Lung (tissue), 12 donors: Measurements from ENCODE around the gene CA5B. TPM values are rescaled to one million over a fixed set of nuclear protein-coding genes. Genes with fewer than 3 reads are reported as not detected.

Experiments
- ATAC-seq: fragments of 200-7000 bp; cut with Tn5 transposase; one replicate; pipeline ENCODE4 v1.9.1; 2020; ENCODE audit warnings: moderate number of reproducible peaks; ENCODE audit not compliant: insufficient read depth, low FRiP score
- DNase-seq, 3 donors: peaks; one replicate each; pipeline ENCODE4 v3.0.0-alpha.2; 2013 to 2017
- H3K27ac ChIP-seq, 2 donors: one replicate each; pipeline ENCODE4 v1.5.1; 2013; ENCODE audit warnings: mild to moderate bottlenecking in 2 of 2, moderate library complexity in 2 of 2, control low read depth in 1 of 2, inconsistent platforms in 1 of 2, low read depth in 1 of 2, low read length in 1 of 2
- H3K27me3 ChIP-seq, 3 donors: one replicate each; pipeline ENCODE4 v1.5.1; 2013; ENCODE audit warnings: low read length in 2 of 3; ENCODE audit not compliant: control insufficient read depth in 3 of 3, insufficient read depth in 3 of 3
- H3K36me3 ChIP-seq, 4 donors: one replicate each; pipeline ENCODE4 v1.5.1; 2013; ENCODE audit warnings: low read length in 4 of 4, mild to moderate bottlenecking in 1 of 4, moderate library complexity in 1 of 4; ENCODE audit not compliant: control insufficient read depth in 4 of 4, insufficient read depth in 4 of 4
- H3K4me1 ChIP-seq, 5 donors: one replicate each; pipeline ENCODE4 v1.5.1; 2013; ENCODE audit warnings: low read length in 5 of 5, mild to moderate bottlenecking in 2 of 5, moderate library complexity in 1 of 5; ENCODE audit not compliant: control insufficient read depth in 5 of 5, insufficient read depth in 5 of 5
- H3K4me3 ChIP-seq: one replicate; pipeline ENCODE4 v1.5.1; 2013; ENCODE audit warnings: mild to moderate bottlenecking, control low read depth, moderate library complexity
- H3K9ac ChIP-seq, 2 donors: one replicate each; pipeline ENCODE4 v1.5.1; 2013; ENCODE audit warnings: low read length in 2 of 2, control low read depth in 1 of 2; ENCODE audit not compliant: insufficient read depth in 1 of 2
- H3K9me3 ChIP-seq, 4 donors: one replicate each; pipeline ENCODE4 v1.5.1; 2013; ENCODE audit warnings: low read length in 3 of 4, mild to moderate bottlenecking in 1 of 4, moderate library complexity in 1 of 4; ENCODE audit not compliant: control insufficient read depth in 4 of 4, insufficient read depth in 3 of 4
- WGBS, 2 donors: extraction: QIAGEN DNeasy Blood & Tissue Kit; methylation state at CpG; one replicate each; pipeline ENCODE4 v1.1.7; 2013; 5-methylcytosine and 5-hydroxymethylcytosine counted together
- polyA plus RNA-seq, 2 donors: library from polyadenylated mRNA; stranded (reverse); fragments of 200-250 nt; gene quantifications; one replicate each; pipeline ENCODE4 v1.2.1, GENCODE V29; 2013
- total RNA-seq, 2 donors: library from RNA; depleted of rRNA in 1 of 2; stranded (reverse); fragments of >200 nt in 1 of 2; gene quantifications; one replicate each; pipeline ENCODE4 v1.2.1, GENCODE V29; 2014 to 2021
- TF ChIP-seq, protein P1 (sequence below): IDR thresholded peaks from 2 replicates; pipeline ENCODE4 v1.5.1; 2012; ENCODE audit warnings: mild to moderate bottlenecking; ENCODE audit errors: control extremely low read depth, extremely low read depth
- donor health status: control.
- donor health status: control.
- donor health status: Bipolar disorder and iron deficiency.
- donor health status: healthy.
- donor health status: DM: yes; HTN: yes; CAD: no.

The CA5B gene
- total and polyA plus RNA-seq, 4 donors, result 2.1 to 22.3 (median 9.9) TPM

DNA sequence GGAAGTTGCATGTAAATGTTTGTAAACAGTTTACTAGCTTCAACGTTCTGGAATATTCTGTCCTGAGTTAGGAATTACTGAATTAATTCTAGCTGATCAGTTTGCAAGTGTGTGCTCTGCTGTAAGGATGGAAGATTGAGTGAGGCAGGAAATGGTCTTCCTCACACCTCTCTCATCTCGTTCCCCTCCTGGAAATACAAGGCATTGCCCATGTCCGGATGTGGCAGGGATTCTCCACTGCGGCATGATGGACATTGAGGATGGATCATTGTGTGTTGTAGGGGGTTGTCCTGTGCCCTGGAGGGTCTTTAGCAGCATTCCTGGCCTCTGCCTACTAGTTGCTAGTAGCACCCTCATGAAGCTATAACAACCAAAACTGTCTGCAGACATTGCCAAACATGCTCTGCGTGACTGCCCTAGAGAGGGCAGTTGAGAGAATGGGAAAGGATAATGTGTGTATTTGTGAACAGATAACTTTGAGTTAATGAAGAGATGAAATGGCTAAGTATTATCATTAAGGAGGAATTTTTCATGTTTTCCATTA, 12.6 kb downstream of the CA5B start:
- H3K36me3 ChIP-seq, result no peaks in the 10 kb centered on the region
- TF ChIP-seq, protein P1, sequence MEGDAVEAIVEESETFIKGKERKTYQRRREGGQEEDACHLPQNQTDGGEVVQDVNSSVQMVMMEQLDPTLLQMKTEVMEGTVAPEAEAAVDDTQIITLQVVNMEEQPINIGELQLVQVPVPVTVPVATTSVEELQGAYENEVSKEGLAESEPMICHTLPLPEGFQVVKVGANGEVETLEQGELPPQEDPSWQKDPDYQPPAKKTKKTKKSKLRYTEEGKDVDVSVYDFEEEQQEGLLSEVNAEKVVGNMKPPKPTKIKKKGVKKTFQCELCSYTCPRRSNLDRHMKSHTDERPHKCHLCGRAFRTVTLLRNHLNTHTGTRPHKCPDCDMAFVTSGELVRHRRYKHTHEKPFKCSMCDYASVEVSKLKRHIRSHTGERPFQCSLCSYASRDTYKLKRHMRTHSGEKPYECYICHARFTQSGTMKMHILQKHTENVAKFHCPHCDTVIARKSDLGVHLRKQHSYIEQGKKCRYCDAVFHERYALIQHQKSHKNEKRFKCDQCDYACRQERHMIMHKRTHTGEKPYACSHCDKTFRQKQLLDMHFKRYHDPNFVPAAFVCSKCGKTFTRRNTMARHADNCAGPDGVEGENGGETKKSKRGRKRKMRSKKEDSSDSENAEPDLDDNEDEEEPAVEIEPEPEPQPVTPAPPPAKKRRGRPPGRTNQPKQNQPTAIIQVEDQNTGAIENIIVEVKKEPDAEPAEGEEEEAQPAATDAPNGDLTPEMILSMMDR, result no peak
- H3K9me3 ChIP-seq, result no peaks in the 10 kb centered on the region
- H3K27ac ChIP-seq, result peak overlapping the region in 1 of 2 donors; percentile 59
- peaks cover 0 to 30% (median 19%) of the 10 kb centered on the region in 3 donors for H3K27me3 ChIP-seq
- 35 to 57% methylated on average over 5 of the region's 5 CpGs for whole genome bisulfite sequencing, 2 donors
- ATAC-seq (no peak), DNase-seq (no peak)
- no peak overlapping the region for H3K9ac ChIP-seq
- H3K4me3 ChIP-seq, result no peak overlapping the region
- H3K4me1 ChIP-seq, result peaks cover 0 to 9% (median 0%) of the 10 kb centered on the region in 5 donors

DNA sequence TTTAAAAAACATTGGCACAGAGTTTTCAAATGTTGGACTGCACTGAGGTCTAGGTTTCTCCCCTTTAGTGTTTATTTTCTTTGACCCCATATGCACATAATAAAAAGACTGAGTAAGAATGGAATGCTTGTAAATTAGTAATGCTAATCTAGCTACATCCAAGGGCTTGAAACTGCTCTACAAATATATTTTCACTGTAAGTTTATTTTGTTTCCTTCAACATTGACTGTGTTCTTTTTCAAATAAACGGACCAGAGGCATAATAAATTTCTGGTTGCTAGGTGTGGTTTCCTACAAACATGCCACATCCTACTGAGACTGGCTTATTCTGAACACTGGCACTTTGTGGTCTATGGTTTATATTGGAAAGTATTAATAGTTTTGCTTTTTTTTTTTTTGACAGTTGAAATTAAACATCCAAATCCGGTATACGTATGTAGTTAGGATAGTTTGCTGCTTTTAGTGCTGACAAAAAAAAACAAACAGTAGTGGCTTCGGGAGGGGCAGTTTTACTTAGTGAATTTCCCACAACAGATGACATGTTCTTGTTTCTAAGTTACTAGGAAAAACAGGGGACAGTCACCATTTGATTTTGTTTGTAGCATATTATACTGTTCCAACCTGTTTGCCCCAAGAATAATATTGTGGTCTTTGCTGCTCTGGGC, 13.2 kb downstream of the CA5B start:
- ATAC-seq (peak; percentile 47), DNase-seq (peak in 2 of 3 donors; percentile 25 to 31)
- H3K36me3 ChIP-seq, result no peaks in the 10 kb centered on the region
- TF ChIP-seq, protein P1, result no peak
- H3K27me3 ChIP-seq, result peaks cover 0 to 33% (median 24%) of the 10 kb centered on the region in 3 donors
- H3K4me3 ChIP-seq, result no peak overlapping the region
- H3K4me1 ChIP-seq, result peaks cover 0 to 9% (median 0%) of the 10 kb centered on the region in 5 donors
- H3K27ac ChIP-seq, result peak overlapping the region; percentile 21 to 63
- 26 to 43% methylated on average over 4 of the region's 4 CpGs for WGBS, 2 donors
- no peak overlapping the region for H3K9ac ChIP-seq
- H3K9me3 ChIP-seq, result no peaks in the 10 kb centered on the region

DNA sequence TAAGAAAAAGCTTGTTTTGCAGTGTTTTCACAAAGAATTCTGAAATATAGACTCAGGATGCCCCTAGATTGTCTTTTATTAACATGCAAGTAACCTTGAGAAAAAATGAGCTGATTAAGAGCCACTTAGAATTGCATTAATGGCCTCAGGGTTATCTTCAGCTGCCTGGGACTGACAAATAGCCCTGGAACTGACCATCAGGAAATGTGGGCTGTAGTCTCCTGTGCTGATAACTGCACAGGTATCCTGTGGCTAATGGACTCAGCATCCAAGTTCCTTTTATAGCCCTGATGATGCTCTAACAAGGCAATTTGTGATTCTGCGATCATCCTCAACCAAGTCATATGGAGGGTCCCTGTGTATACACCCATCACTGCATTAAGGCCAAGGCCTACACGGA, 17.0 kb downstream of the CA5B start:
- peaks cover 0 to 22% (median 21%) of the 10 kb centered on the region in 3 donors for H3K27me3 ChIP-seq
- H3K9ac ChIP-seq, result no peak overlapping the region
- ATAC-seq (no peak), DNase-seq (no peak)
- WGBS, 2 donors, result 74 to 85% methylated on average over 2 of the region's 2 CpGs
- H3K36me3 ChIP-seq, result peaks cover 0 to 2% (median 0%) of the 10 kb centered on the region in 4 donors
- H3K4me3 ChIP-seq, result no peak overlapping the region
- no peak overlapping the region for H3K27ac ChIP-seq
- H3K9me3 ChIP-seq, result no peaks in the 10 kb centered on the region
- TF ChIP-seq, protein P1, result no peak
- peaks cover 0 to 9% (median 0%) of the 10 kb centered on the region in 5 donors for H3K4me1 ChIP-seq
